Sigmoid colon (tissue), 7 donors: ENCODE measurements around the gene SMAD3. TPM values are rescaled to one million over a fixed set of nuclear protein-coding genes. Genes with fewer than 3 reads are reported as not detected.

Experiments used
- DNase-seq: peaks from one replicate; pipeline ENCODE4 v3.0.0-alpha.2; 2019
- H3K27ac ChIP-seq, 4 donors: fragments of 200-600 bp; sonication (generic); one replicate each; pipeline ENCODE4 v1.5.1; 2016 to 2019; ENCODE audit warnings: mild to moderate bottlenecking in 1 of 4
- H3K27me3 ChIP-seq, 3 donors: fragments of 200-600 bp; sonication (generic); one replicate each; pipeline ENCODE4 v1.5.1; 2019; ENCODE audit warnings: mild to moderate bottlenecking in 1 of 3
- H3K36me3 ChIP-seq, 4 donors: fragments of 200-600 bp; sonication (generic); one replicate each; pipeline ENCODE4 v1.5.1; 2016 to 2019
- H3K4me1 ChIP-seq, 4 donors: fragments of 200-600 bp; sonication (generic); one replicate each; pipeline ENCODE4 v1.5.1; 2017 to 2019
- H3K4me3 ChIP-seq, 4 donors: fragments of 200-600 bp; sonication (generic); one replicate each; pipeline ENCODE4 v1.5.1; 2017 to 2019; ENCODE audit warnings: mild to moderate bottlenecking in 2 of 4, moderate library complexity in 1 of 4
- H3K9me3 ChIP-seq, 4 donors: fragments of 200-600 bp in 3 of 4; sonication (generic) in 3 of 4; one replicate each; pipeline versions ENCODE4 v1.5.1 to v1.6.1; 2013 to 2019
- CTCF ChIP-seq, 4 experiments: fragments of 450-650 bp in 3 of 4; fragments of 200-600 bp in 1 of 4; IDR thresholded peaks; one replicate each; pipeline ENCODE4 v1.5.1; 2016 to 2019; ENCODE audit warnings: antibody characterized with exemption in 4 of 4, mild to moderate bottlenecking in 3 of 4, moderate library complexity in 2 of 4
- EP300 ChIP-seq, 4 donors: sonication (generic); formaldehyde crosslinking; IDR thresholded peaks; one replicate each; pipeline ENCODE4 v1.6.1; 2017; ENCODE audit warnings: antibody characterized with exemption in 4 of 4
- POLR2A ChIP-seq, 2 donors: fragments of 450-650 bp; IDR thresholded peaks; one replicate each; pipeline ENCODE4 v1.6.1; 2016; ENCODE audit warnings: antibody characterized with exemption in 2 of 2, mild to moderate bottlenecking in 2 of 2, moderate library complexity in 2 of 2
- POLR2AphosphoS5 ChIP-seq, 4 donors: sonication (generic); formaldehyde crosslinking; IDR thresholded peaks; one replicate each; pipeline ENCODE4 v1.6.1; 2017; ENCODE audit warnings: antibody characterized with exemption in 4 of 4
- WGBS, 2 donors: extraction: QIAGEN DNeasy Blood & Tissue Kit; methylation state at CpG; one replicate each; pipeline ENCODE4 v1.1.7; 2013; 5-methylcytosine and 5-hydroxymethylcytosine counted together
- intact Hi-C: fragments of 100-400 bp; cut with DNase I; formaldehyde crosslinking; loops from one replicate; pipeline ENCODE4 v1.15.1; 2023
- polyA plus RNA-seq, 3 donors: library from polyadenylated mRNA; stranded (reverse); fragments of 200-250 nt; gene quantifications; one replicate each; pipeline ENCODE4 v1.2.3, GENCODE V29; 2013
- total RNA-seq, 4 donors: library from RNA; depleted of rRNA; stranded (reverse); fragments of >200 nt; gene quantifications; one replicate each; pipeline ENCODE4 v1.1.0, GENCODE V29; 2016
- donor health status: healthy with polysubstance abuse.
- donor health status: Bipolar disorder and iron deficiency.
- donor health status: healthy.

Gene SMAD3
- total and polyA plus RNA-seq, 7 donors, result 12.5 to 28.2 (median 18.4) TPM

- Histone ChIP-seq H3K27me3 (no peaks in the 10 kb centered on the region), H3K36me3 (peaks cover 0 to 38% (median 15%) of the 10 kb centered on the region in 4 donors), H3K27ac (no peak overlapping the region), H3K4me1 (no peaks in the 10 kb centered on the region), H3K4me3 (no peak overlapping the region), H3K9me3 (no peaks in the 10 kb centered on the region)
- 84 to 94% methylated on average over 1 of the region's 1 CpG for WGBS, 2 donors
- TF ChIP-seq CTCF (IDR thresholded peaks at IDR 0.05) (no peak), POLR2AphosphoS5 (IDR thresholded peaks at IDR 0.05) (no peak), POLR2A (IDR thresholded peaks at IDR 0.05) (no peak), EP300 (IDR thresholded peaks at IDR 0.05) (no peak)
- intact Hi-C loops, result no loop called here
- DNase-seq, result no peak
These were observed 162.0 kb downstream of the SMAD3 start for GRCh38 chr15:67227431-67227830.

GRCh38 chr15:67227846-67228245 is 162.4 kb downstream of the SMAD3 start:
- H3K27ac ChIP-seq, result no peak overlapping the region
- H3K27me3 ChIP-seq, result no peaks in the 10 kb centered on the region
- DNase-seq, result no peak
- H3K36me3 ChIP-seq, result peaks cover 0 to 40% (median 15%) of the 10 kb centered on the region in 4 donors
- 85 to 95% methylated on average over 1 of the region's 1 CpG for WGBS, 2 donors
- no peak overlapping the region for H3K4me3 ChIP-seq
- H3K9me3 ChIP-seq, result no peaks in the 10 kb centered on the region
- TF ChIP-seq EP300 (IDR thresholded peaks at IDR 0.05) (no peak), POLR2AphosphoS5 (IDR thresholded peaks at IDR 0.05) (no peak), CTCF (IDR thresholded peaks at IDR 0.05) (no peak), POLR2A (IDR thresholded peaks at IDR 0.05) (no peak)
- H3K4me1 ChIP-seq, result no peaks in the 10 kb centered on the region
- intact Hi-C loops, result no loop called here

- Histone ChIP-seq H3K9me3 (no peaks in the 10 kb centered on the region), H3K36me3 (peaks cover 0 to 40% (median 15%) of the 10 kb centered on the region in 4 donors), H3K4me3 (no peak overlapping the region), H3K4me1 (no peaks in the 10 kb centered on the region), H3K27me3 (no peaks in the 10 kb centered on the region), H3K27ac (no peak overlapping the region)
- DNase-seq, result no peak
- no peak for TF ChIP-seq POLR2AphosphoS5 (IDR thresholded peaks at IDR 0.05)
- intact Hi-C loops, result no loop called here
- WGBS, 2 donors, result 43 to 72% methylated on average over 1 of the region's 1 CpG
These were observed 162.9 kb downstream of the SMAD3 start for GRCh38 chr15:67228286-67228685.

- no peaks in the 10 kb centered on the region for H3K9me3 ChIP-seq
- H3K4me1 ChIP-seq, result no peaks in the 10 kb centered on the region
- intact Hi-C loops, result no loop called here
- H3K27ac ChIP-seq, result no peak overlapping the region
- WGBS, 2 donors, result 97 to 99% methylated on average over 2 of the region's 2 CpGs
- no peak for TF ChIP-seq POLR2AphosphoS5 (IDR thresholded peaks at IDR 0.05)
- TF ChIP-seq CTCF (IDR thresholded peaks at IDR 0.05), result no peak
- no peak for TF ChIP-seq EP300 (IDR thresholded peaks at IDR 0.05)
- no peak for TF ChIP-seq POLR2A (IDR thresholded peaks at IDR 0.05)
- DNase-seq, result no peak
- H3K36me3 ChIP-seq, result peaks cover 0 to 54% (median 15%) of the 10 kb centered on the region in 4 donors
- H3K4me3 ChIP-seq, result no peak overlapping the region
- no peaks in the 10 kb centered on the region for H3K27me3 ChIP-seq
These were observed 165.1 kb downstream of the SMAD3 start for GRCh38 chr15:67230504-67230903.

- Histone ChIP-seq H3K27ac (no peak overlapping the region), H3K36me3 (peaks cover 0 to 55% (median 15%) of the 10 kb centered on the region in 4 donors), H3K4me1 (no peaks in the 10 kb centered on the region), H3K27me3 (no peaks in the 10 kb centered on the region), H3K4me3 (no peak overlapping the region), H3K9me3 (no peaks in the 10 kb centered on the region)
- TF ChIP-seq POLR2A (IDR thresholded peaks at IDR 0.05) (no peak), POLR2AphosphoS5 (IDR thresholded peaks at IDR 0.05) (no peak), EP300 (IDR thresholded peaks at IDR 0.05) (no peak), CTCF (IDR thresholded peaks at IDR 0.05) (no peak)
- intact Hi-C loops, result no loop called here
- no peak for DNase-seq
- WGBS, 2 donors, result 61 to 86% methylated on average over 3 of the region's 3 CpGs
These were observed 167.2 kb downstream of the SMAD3 start for GRCh38 chr15:67232591-67232990.
